HAP-1 (cell line): ENCODE data around the gene TMEM40.

Experiments used
- DNase-seq, 2 experiments: peaks; one replicate each; pipeline ENCODE4 v3.0.0-alpha.2; 2016 to 2020; ENCODE audit warnings: low spot score in 2 of 2
- H3K27me3 ChIP-seq: fragments of 250-450 bp; sonication (Bioruptor Pico); 2 replicates; pipeline ENCODE4 v1.5.1; 2020; ENCODE audit warnings: low read depth, mild to moderate bottlenecking, moderate library complexity
- H3K36me3 ChIP-seq: fragments of 250-450 bp; sonication (Bioruptor Pico); replicated peaks from 2 replicates; pipeline ENCODE4 v1.5.1; 2020; ENCODE audit warnings: mild to moderate bottlenecking
- H3K4me1 ChIP-seq: fragments of 250-450 bp; sonication (Bioruptor Pico); 2 replicates; pipeline ENCODE4 v1.5.1; 2020; ENCODE audit warnings: mild to moderate bottlenecking
- H3K4me3 ChIP-seq: fragments of 250-450 bp; sonication (Bioruptor Pico); 2 replicates; pipeline ENCODE4 v1.5.1; 2020; ENCODE audit warnings: mild to moderate bottlenecking, moderate library complexity
- H3K9me3 ChIP-seq: fragments of 250-450 bp; sonication (Bioruptor Pico); 2 replicates; pipeline ENCODE4 v1.5.1; 2020; ENCODE audit warnings: mild to moderate bottlenecking, moderate library complexity
- in situ Hi-C: fragments of 300-500 bp; cut with MboI; formaldehyde crosslinking; loops from 3 replicates; pipeline ENCODE4 v1.14.3; 2020; ENCODE audit warnings: low sequenced_read_pairs, inconsistent platforms, mixed read lengths

Gene TMEM40

GRCh38 chr3:12751571-12751970 lies 7.5 kb downstream of the TMEM40 start:
- no peak for DNase-seq
- no peaks in the 10 kb centered on the region for H3K36me3 ChIP-seq
- in situ Hi-C loops = no loop called here
- H3K9me3 ChIP-seq = no peaks in the 10 kb centered on the region
- H3K27me3 ChIP-seq = no peaks in the 10 kb centered on the region
- no peak overlapping the region for H3K4me3 ChIP-seq
- H3K4me1 ChIP-seq = no peaks in the 10 kb centered on the region

- Histone ChIP-seq H3K36me3 (no peaks in the 10 kb centered on the region), H3K9me3 (no peaks in the 10 kb centered on the region), H3K4me3 (no peak overlapping the region), H3K4me1 (no peaks in the 10 kb centered on the region), H3K27me3 (no peaks in the 10 kb centered on the region)
- no peak for DNase-seq
- in situ Hi-C loops = no loop called here
Observed at GRCh38 chr3:12750658-12751071, 8.4 kb downstream of the TMEM40 start.

- H3K36me3 ChIP-seq = no peaks in the 10 kb centered on the region
- H3K4me3 ChIP-seq = no peak overlapping the region
- H3K27me3 ChIP-seq = no peaks in the 10 kb centered on the region
- no peaks in the 10 kb centered on the region for H3K9me3 ChIP-seq
- in situ Hi-C loops = no loop called here
- H3K4me1 ChIP-seq = no peaks in the 10 kb centered on the region
- DNase-seq = no peak
Observed at GRCh38 chr3:12750223-12750622, 8.8 kb downstream of the TMEM40 start.

GRCh38 chr3:12748477-12748876 lies 10.6 kb downstream of the TMEM40 start:
- Histone ChIP-seq H3K9me3 (no peaks in the 10 kb centered on the region), H3K4me3 (no peak overlapping the region), H3K27me3 (no peaks in the 10 kb centered on the region), H3K4me1 (no peaks in the 10 kb centered on the region), H3K36me3 (no peaks in the 10 kb centered on the region)
- in situ Hi-C loops = no loop called here
- DNase-seq = no peak

GRCh38 chr3:12746419-12746818 lies 12.6 kb downstream of the TMEM40 start:
- Histone ChIP-seq H3K4me1 (no peaks in the 10 kb centered on the region), H3K4me3 (no peak overlapping the region), H3K9me3 (no peaks in the 10 kb centered on the region), H3K27me3 (no peaks in the 10 kb centered on the region), H3K36me3 (no peaks in the 10 kb centered on the region)
- in situ Hi-C loops = no loop called here
- DNase-seq = no peak

GRCh38 chr3:12744326-12744725 lies 14.7 kb downstream of the TMEM40 start:
- Histone ChIP-seq H3K4me3 (no peak overlapping the region), H3K4me1 (no peaks in the 10 kb centered on the region), H3K9me3 (no peaks in the 10 kb centered on the region), H3K27me3 (no peaks in the 10 kb centered on the region), H3K36me3 (no peaks in the 10 kb centered on the region)
- in situ Hi-C loops = no loop called here
- DNase-seq = no peak

GRCh38 chr3:12743583-12743982 lies 15.5 kb downstream of the TMEM40 start:
- no peak for DNase-seq
- in situ Hi-C loops = no loop called here
- no peaks in the 10 kb centered on the region for H3K27me3 ChIP-seq

GRCh38 chr3:12742330-12743107 lies 16.5 kb downstream of the TMEM40 start:
- no peaks in the 10 kb centered on the region for H3K36me3 ChIP-seq
- in situ Hi-C loops = no loop called here
- H3K9me3 ChIP-seq = no peaks in the 10 kb centered on the region
- DNase-seq = no peak
- no peaks in the 10 kb centered on the region for H3K27me3 ChIP-seq
- no peaks in the 10 kb centered on the region for H3K4me1 ChIP-seq
- H3K4me3 ChIP-seq = no peak overlapping the region

More at GRCh38 chr3:12743583-12743982, 15.5 kb downstream of the TMEM40 start:
- Histone ChIP-seq H3K36me3 (no peaks in the 10 kb centered on the region), H3K4me1 (no peaks in the 10 kb centered on the region), H3K9me3 (no peaks in the 10 kb centered on the region), H3K4me3 (no peak overlapping the region)

- no peaks in the 10 kb centered on the region for H3K27me3 ChIP-seq
- H3K4me1 ChIP-seq = no peaks in the 10 kb centered on the region
- in situ Hi-C loops = no loop called here
- H3K4me3 ChIP-seq = no peak overlapping the region
- no peaks in the 10 kb centered on the region for H3K9me3 ChIP-seq
- DNase-seq = no peak
- H3K36me3 ChIP-seq = no peaks in the 10 kb centered on the region
Observed at GRCh38 chr3:12741209-12741608, 17.9 kb downstream of the TMEM40 start.

GRCh38 chr3:12737833-12738232 lies 21.2 kb downstream of the TMEM40 start:
- DNase-seq = no peak
- no peaks in the 10 kb centered on the region for H3K4me1 ChIP-seq
- no peak overlapping the region for H3K4me3 ChIP-seq
- in situ Hi-C loops = no loop called here
- no peaks in the 10 kb centered on the region for H3K27me3 ChIP-seq
- H3K36me3 ChIP-seq = no peaks in the 10 kb centered on the region
- no peaks in the 10 kb centered on the region for H3K9me3 ChIP-seq

GRCh38 chr3:12737319-12737718 lies 21.7 kb downstream of the TMEM40 start:
- Histone ChIP-seq H3K4me3 (no peak overlapping the region), H3K27me3 (no peaks in the 10 kb centered on the region), H3K4me1 (no peaks in the 10 kb centered on the region), H3K9me3 (no peaks in the 10 kb centered on the region), H3K36me3 (no peaks in the 10 kb centered on the region)
- in situ Hi-C loops = no loop called here
- DNase-seq = no peak

- in situ Hi-C loops = no loop called here
- no peaks in the 10 kb centered on the region for H3K4me1 ChIP-seq
- DNase-seq = no peak
- H3K4me3 ChIP-seq = no peak overlapping the region
- no peaks in the 10 kb centered on the region for H3K27me3 ChIP-seq
- no peaks in the 10 kb centered on the region for H3K36me3 ChIP-seq
- no peaks in the 10 kb centered on the region for H3K9me3 ChIP-seq
Observed at GRCh38 chr3:12734960-12735359, 24.1 kb downstream of the TMEM40 start.

- no peaks in the 10 kb centered on the region for H3K4me1 ChIP-seq
- in situ Hi-C loops = no loop called here
- H3K9me3 ChIP-seq = no peaks in the 10 kb centered on the region
- no peaks in the 10 kb centered on the region for H3K36me3 ChIP-seq
- H3K27me3 ChIP-seq = no peaks in the 10 kb centered on the region
- no peak for DNase-seq
- no peak overlapping the region for H3K4me3 ChIP-seq
Observed at GRCh38 chr3:12733566-12733965, 25.5 kb downstream of the TMEM40 start.

GRCh38 chr3:12730506-12731242 lies 28.4 kb downstream of the TMEM40 start:
- in situ Hi-C loops = no loop called here
- no peaks in the 10 kb centered on the region for H3K36me3 ChIP-seq
- H3K9me3 ChIP-seq = no peaks in the 10 kb centered on the region
- DNase-seq = no peak
- no peaks in the 10 kb centered on the region for H3K27me3 ChIP-seq
- H3K4me3 ChIP-seq = no peak overlapping the region
- no peaks in the 10 kb centered on the region for H3K4me1 ChIP-seq
